Esophagus muscularis mucosa (tissue), 4 donors: Measurements from ENCODE around the gene VSIG2. TPM values are rescaled to one million over a fixed set of nuclear protein-coding genes. Genes with fewer than 3 reads are reported as not detected.

ENCODE experiments used
- DNase-seq: peaks from one replicate; pipeline ENCODE4 v3.0.0-alpha.2; 2017; ENCODE audit errors: extremely low spot score
- H3K27ac ChIP-seq, 4 donors: fragments of 200-600 bp; sonication (generic); replicated peaks in 1 of 4; 1 replicate in 3 of 4; 2 replicates in 1 of 4; pipeline ENCODE4 v1.5.1; 2016 to 2019; ENCODE audit warnings: mild to moderate bottlenecking in 1 of 4
- H3K27me3 ChIP-seq, 4 donors: fragments of 200-600 bp; sonication (generic); one replicate each; pipeline versions ENCODE4 v1.5.1 to v1.6.0; 2016 to 2019
- H3K36me3 ChIP-seq, 4 donors: fragments of 200-600 bp; sonication (generic); one replicate each; pipeline ENCODE4 v1.5.1; 2016 to 2019
- H3K4me1 ChIP-seq, 4 donors: fragments of 200-600 bp; sonication (generic); one replicate each; pipeline ENCODE4 v1.5.1; 2016 to 2019
- H3K4me3 ChIP-seq, 4 donors: fragments of 200-600 bp; sonication (generic); 1 replicate in 2 of 4; 2 replicates in 2 of 4; pipeline ENCODE4 v1.5.1; 2016 to 2019; ENCODE audit warnings: mild to moderate bottlenecking in 4 of 4, moderate library complexity in 1 of 4
- H3K9me3 ChIP-seq, 4 donors: fragments of 200-600 bp; sonication (generic); 1 replicate in 3 of 4; 2 replicates in 1 of 4; pipeline ENCODE4 v1.5.1; 2016 to 2019
- CTCF ChIP-seq, 3 experiments: fragments of 200-600 bp in 2 of 3; fragments of 450-650 bp in 1 of 3; sonication (generic) in 2 of 3; IDR thresholded peaks; one replicate each; pipeline ENCODE4 v1.5.1; 2017 to 2019; ENCODE audit warnings: antibody characterized with exemption in 3 of 3, mild to moderate bottlenecking in 2 of 3, moderate library complexity in 1 of 3
- EP300 ChIP-seq: sonication (generic); formaldehyde crosslinking; IDR thresholded peaks from one replicate; pipeline ENCODE4 v1.6.1; 2017; ENCODE audit warnings: antibody characterized with exemption
- POLR2A ChIP-seq: fragments of 450-650 bp; IDR thresholded peaks from one replicate; pipeline ENCODE4 v1.6.1; 2017; ENCODE audit warnings: antibody characterized with exemption, moderate library complexity, mild to moderate bottlenecking, low read depth
- POLR2AphosphoS5 ChIP-seq, 2 donors: sonication (generic); formaldehyde crosslinking; IDR thresholded peaks; one replicate each; pipeline ENCODE4 v1.6.1; 2017; ENCODE audit warnings: antibody characterized with exemption in 2 of 2
- WGBS: methylation state at CpG from one replicate; pipeline ENCODE4 v1.1.5; 2018; 5-methylcytosine and 5-hydroxymethylcytosine counted together
- intact Hi-C: fragments of 100-400 bp; cut with DNase I; formaldehyde crosslinking; loops from one replicate; pipeline ENCODE4 v1.15.1; 2023
- total RNA-seq, 4 donors: library from RNA; depleted of rRNA; stranded (reverse); fragments of >200 nt; gene quantifications; one replicate each; pipeline versions ENCODE4 v1.1.0 to v1.2.1, GENCODE V29; 2016

Gene VSIG2
- total RNA-seq, 4 donors from 2014 or later = 0.29 TPM; not detected in 3

GRCh38 chr11:124716591-124716990, 35.5 kb downstream of the VSIG2 start:
- 74% methylated on average over 3 of the region's 3 CpGs for WGBS
- Histone ChIP-seq H3K36me3 (no peaks in the 10 kb centered on the region), H3K9me3 (no peaks in the 10 kb centered on the region), H3K27me3 (peaks cover 0 to 80% (median 10%) of the 10 kb centered on the region in 4 donors), H3K4me1 (peaks cover 5 to 16% (median 13%) of the 10 kb centered on the region in 4 donors), H3K4me3 (no peak overlapping the region), H3K27ac (no peak overlapping the region)
- no peak for DNase-seq
- TF ChIP-seq CTCF (IDR thresholded peaks at IDR 0.05) (no peak), POLR2A (no peak), EP300 (no peak), POLR2AphosphoS5 (IDR thresholded peaks at IDR 0.05) (no peak)
- intact Hi-C loops = no loop called here

DNA sequence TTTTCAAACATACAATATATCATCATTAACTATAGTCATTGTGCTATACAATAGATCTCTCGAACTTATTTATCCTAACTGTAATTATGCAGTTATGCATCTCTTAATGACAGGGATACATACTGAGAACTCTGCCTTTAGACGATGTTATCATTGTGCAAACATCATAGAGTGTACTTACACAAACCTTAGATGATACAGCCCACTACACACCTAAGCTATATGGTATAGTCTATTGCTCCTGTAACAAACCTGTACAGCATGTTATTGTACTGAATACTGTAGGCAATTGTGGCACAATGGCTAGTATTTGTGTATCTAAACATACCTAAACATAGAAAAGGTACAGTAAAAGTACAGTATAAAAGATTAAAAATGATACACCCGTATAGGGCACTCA, 39.7 kb downstream of the VSIG2 start:
- TF ChIP-seq POLR2A (no peak), CTCF (IDR thresholded peaks at IDR 0.05) (no peak), POLR2AphosphoS5 (IDR thresholded peaks at IDR 0.05) (no peak), EP300 (no peak)
- Histone ChIP-seq H3K4me3 (no peak overlapping the region), H3K4me1 (no peaks in the 10 kb centered on the region), H3K27me3 (peaks cover 0 to 42% (median 2%) of the 10 kb centered on the region in 4 donors), H3K9me3 (peaks cover 0 to 12% (median 4%) of the 10 kb centered on the region in 4 donors), H3K27ac (no peak overlapping the region), H3K36me3 (no peaks in the 10 kb centered on the region)
- intact Hi-C loops = no loop called here
- WGBS = 83% methylated on average over 3 of the region's 3 CpGs
- no peak for DNase-seq

- 90% methylated on average over 4 of the region's 4 CpGs for WGBS
Observed at GRCh38 chr11:124707829-124708228, 44.2 kb downstream of the VSIG2 start.

GRCh38 chr11:124700028-124700427, 52.0 kb downstream of the VSIG2 start:
- no peaks in the 10 kb centered on the region for H3K4me1 ChIP-seq
- peaks cover 0 to 23% (median 0%) of the 10 kb centered on the region in 4 donors for H3K27me3 ChIP-seq
- intact Hi-C loops = no loop called here
- H3K4me3 ChIP-seq = no peak overlapping the region
- no peak for DNase-seq
- no peak for TF ChIP-seq POLR2A
- TF ChIP-seq CTCF (IDR thresholded peaks at IDR 0.05) = no peak
- TF ChIP-seq EP300 = no peak
- no peak for TF ChIP-seq POLR2AphosphoS5 (IDR thresholded peaks at IDR 0.05)
- peaks cover 0 to 5% (median 0%) of the 10 kb centered on the region in 4 donors for H3K9me3 ChIP-seq
- H3K36me3 ChIP-seq = no peaks in the 10 kb centered on the region
- no peak overlapping the region for H3K27ac ChIP-seq

More at GRCh38 chr11:124707829-124708228, 44.2 kb downstream of the VSIG2 start:
- DNase-seq = no peak
- H3K36me3 ChIP-seq = no peaks in the 10 kb centered on the region
- H3K27ac ChIP-seq = no peak overlapping the region
- H3K4me3 ChIP-seq = no peak overlapping the region
- no peak for TF ChIP-seq CTCF (IDR thresholded peaks at IDR 0.05)
- no peak for TF ChIP-seq POLR2A
- TF ChIP-seq POLR2AphosphoS5 (IDR thresholded peaks at IDR 0.05) = no peak
- TF ChIP-seq EP300 = no peak
- peaks cover 0 to 12% (median 4%) of the 10 kb centered on the region in 4 donors for H3K9me3 ChIP-seq
- peaks cover 0 to 20% (median 0%) of the 10 kb centered on the region in 4 donors for H3K27me3 ChIP-seq
- intact Hi-C loops = no loop called here
- H3K4me1 ChIP-seq = no peaks in the 10 kb centered on the region

GRCh38 chr11:124699547-124699946, 52.5 kb downstream of the VSIG2 start:
- Histone ChIP-seq H3K27ac (no peak overlapping the region), H3K27me3 (peaks cover 0 to 22% (median 0%) of the 10 kb centered on the region in 4 donors), H3K4me1 (no peaks in the 10 kb centered on the region), H3K4me3 (no peak overlapping the region), H3K36me3 (no peaks in the 10 kb centered on the region), H3K9me3 (peaks cover 0 to 5% (median 0%) of the 10 kb centered on the region in 4 donors)
- no peak for DNase-seq
- TF ChIP-seq CTCF (IDR thresholded peaks at IDR 0.05) = no peak
- no peak for TF ChIP-seq POLR2AphosphoS5 (IDR thresholded peaks at IDR 0.05)
- TF ChIP-seq EP300 = no peak
- no peak for TF ChIP-seq POLR2A
- intact Hi-C loops = no loop called here
- 67% methylated on average over 1 of the region's 1 CpG for WGBS
